ENCODE measurements around the gene ST14.
"Not testable (repeated sequence)": the region's sequence is repeated elsewhere in the genome, so short reads cannot be mapped to it uniquely, and the experiment has no call there.

Gene ST14

GRCh38 chr11:130243816-130244215, 84.2 kb downstream of the ST14 start:
- peak; percentile 5 for DNase-seq

- DNase-seq = no peak
Observed at GRCh38 chr11:130244848-130245247, 85.3 kb downstream of the ST14 start.

DNA sequence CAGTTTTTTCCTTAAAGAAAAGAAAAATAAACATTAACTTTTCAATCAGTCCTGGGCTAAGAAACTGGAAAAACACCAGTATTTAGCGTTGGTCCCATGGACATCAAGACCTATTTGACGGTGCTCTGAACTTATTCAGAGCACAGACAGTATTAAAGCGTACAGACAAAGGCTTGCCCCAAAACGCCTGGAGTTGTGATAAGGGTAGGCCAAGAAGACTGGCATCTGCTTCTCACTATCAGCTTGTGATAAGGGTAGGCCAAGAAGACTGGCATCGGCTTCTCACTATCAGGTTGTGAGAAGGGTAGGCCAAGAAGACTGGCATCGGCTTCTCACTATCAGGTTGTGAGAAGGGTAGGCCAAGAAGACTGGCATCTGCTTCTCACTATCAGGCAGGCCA, 85.8 kb downstream of the ST14 start:
- not testable (repeated sequence) for DNase-seq

GRCh38 chr11:130246270-130246669, 86.7 kb downstream of the ST14 start:
- no peak for DNase-seq

DNA sequence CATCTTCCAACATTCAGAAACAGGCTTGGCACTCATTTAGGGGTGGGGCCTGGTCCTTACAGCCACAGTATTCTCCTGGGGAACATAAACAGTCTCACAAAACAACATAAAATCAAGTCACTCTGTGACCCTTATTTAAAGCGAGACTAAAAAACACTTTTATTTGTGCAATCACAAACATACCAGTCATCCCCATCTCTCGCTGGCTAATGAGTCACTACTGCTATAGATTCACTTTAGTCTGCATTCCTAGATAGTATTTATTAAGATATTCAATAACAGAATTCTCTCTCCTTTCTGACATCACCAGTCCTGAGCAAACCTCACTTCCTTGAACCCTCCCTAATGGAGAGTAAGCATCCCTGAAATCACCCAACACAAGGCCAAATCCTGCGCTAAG, 87.2 kb downstream of the ST14 start:
- peak; percentile 7 for DNase-seq

GRCh38 chr11:130247319-130247718, 87.7 kb downstream of the ST14 start:
- no peak for DNase-seq

DNA sequence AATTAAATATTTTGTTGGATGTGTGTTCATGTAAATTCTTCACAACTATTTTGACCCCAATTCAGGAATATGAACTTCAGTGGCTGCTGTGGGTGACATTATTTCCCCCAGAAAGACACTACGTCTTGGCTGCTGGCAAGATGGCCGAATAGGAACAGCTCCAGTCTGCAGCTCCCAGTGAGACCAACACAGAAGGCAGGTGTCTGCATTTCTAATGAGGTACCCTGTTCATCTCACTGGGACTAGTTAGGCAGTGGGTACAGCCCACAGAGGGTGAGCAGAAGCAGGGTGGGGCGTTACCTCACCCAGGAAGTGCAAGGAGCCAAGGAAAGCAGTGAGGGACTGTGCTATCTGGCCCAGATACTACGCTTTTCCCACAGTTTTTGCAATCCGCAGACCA, 89.8 kb downstream of the ST14 start:
- no peak for DNase-seq

DNA sequence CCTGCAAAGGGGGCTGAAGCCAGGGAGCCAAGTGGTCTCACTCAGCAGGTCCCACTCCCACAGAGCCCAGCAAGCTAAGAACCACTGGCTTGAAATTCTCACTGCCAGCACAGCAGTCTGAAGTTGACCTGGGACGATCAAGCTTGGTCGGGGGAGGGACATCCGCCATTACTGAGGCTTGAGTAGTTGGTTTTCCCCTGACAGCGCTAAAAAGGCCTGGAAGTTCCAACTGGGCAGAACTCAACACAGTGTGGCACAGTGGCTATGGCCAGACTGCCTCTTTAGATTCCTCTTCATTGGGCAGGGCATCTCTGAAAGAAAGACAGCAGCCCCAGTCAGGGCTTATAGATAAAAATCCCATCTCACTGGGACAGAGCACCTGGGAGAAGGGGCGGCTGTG, 90.3 kb downstream of the ST14 start:
- not testable (repeated sequence) for DNase-seq

DNA sequence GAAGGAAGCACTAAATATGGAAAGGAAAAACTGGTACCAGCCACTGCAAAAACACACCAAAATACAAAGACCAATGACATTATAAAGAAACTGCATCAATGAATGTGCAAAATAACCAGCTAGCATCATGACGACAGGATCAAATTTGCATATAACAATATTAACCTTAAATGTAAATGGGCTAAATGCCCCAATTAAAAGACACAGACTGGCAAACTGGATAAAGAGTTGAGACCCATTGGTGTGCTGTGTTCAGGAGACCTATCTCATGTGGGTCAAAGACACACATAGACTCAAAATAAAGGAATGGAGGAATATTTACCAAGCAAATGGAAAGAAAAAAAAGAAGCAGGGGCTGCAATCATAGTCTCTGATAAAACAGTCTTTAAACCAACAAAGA, 92.2 kb downstream of the ST14 start:
- not testable (repeated sequence) for DNase-seq

Measured in activated CD4-positive, alpha-beta T cell treated with anti-CD3 and anti-CD28 coated beads, Interleukin-2, amount 50 U/mL, for 16 hours (primary cell).